ENCODE data around the gene PTTG1IP. TPM values are rescaled to one million over a fixed set of nuclear protein-coding genes. Genes with fewer than 3 reads are reported as not detected.

PTTG1IP gene
- total RNA-seq, 4 donors from 2014 or later: 108 to 202 (median 146) TPM

DNA sequence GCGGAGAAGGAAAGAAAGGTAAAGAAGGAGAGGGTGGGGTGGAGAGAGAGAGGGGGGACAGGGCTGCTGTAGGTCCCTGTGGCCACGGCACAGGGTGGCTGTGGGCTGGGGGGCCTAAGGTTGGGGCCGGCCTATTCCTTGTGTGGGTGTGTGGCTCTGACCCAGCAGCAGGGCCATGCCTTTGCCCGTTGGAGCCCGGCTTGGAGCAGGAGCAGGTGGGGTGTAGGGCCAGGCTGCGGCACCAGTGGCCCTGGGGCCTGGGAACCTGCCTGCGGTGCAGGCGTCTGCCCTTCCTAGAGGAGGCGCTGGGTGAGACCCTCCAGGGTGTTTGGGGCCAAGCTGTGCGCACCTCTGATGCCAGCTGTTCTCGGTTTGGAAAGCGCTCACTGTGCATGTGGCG is 36.0 kb downstream of the PTTG1IP start:
- Histone ChIP-seq H3K4me1 (no peaks in the 10 kb centered on the region), H3K27ac (no peak overlapping the region), H3K36me3 (no peaks in the 10 kb centered on the region), H3K27me3 (no peaks in the 10 kb centered on the region), H3K4me3 (no peak overlapping the region), H3K9me3 (no peaks in the 10 kb centered on the region)
- intact Hi-C loops (cut with DNase I; ENCODE audit: low total_unique reads): no loop called here
- DNase-seq: no peak
- TF ChIP-seq, protein P1, sequence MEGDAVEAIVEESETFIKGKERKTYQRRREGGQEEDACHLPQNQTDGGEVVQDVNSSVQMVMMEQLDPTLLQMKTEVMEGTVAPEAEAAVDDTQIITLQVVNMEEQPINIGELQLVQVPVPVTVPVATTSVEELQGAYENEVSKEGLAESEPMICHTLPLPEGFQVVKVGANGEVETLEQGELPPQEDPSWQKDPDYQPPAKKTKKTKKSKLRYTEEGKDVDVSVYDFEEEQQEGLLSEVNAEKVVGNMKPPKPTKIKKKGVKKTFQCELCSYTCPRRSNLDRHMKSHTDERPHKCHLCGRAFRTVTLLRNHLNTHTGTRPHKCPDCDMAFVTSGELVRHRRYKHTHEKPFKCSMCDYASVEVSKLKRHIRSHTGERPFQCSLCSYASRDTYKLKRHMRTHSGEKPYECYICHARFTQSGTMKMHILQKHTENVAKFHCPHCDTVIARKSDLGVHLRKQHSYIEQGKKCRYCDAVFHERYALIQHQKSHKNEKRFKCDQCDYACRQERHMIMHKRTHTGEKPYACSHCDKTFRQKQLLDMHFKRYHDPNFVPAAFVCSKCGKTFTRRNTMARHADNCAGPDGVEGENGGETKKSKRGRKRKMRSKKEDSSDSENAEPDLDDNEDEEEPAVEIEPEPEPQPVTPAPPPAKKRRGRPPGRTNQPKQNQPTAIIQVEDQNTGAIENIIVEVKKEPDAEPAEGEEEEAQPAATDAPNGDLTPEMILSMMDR (IDR thresholded peaks at IDR 0.05): no peak
- no peak for TF ChIP-seq POLR2A (IDR thresholded peaks at IDR 0.05)

DNA sequence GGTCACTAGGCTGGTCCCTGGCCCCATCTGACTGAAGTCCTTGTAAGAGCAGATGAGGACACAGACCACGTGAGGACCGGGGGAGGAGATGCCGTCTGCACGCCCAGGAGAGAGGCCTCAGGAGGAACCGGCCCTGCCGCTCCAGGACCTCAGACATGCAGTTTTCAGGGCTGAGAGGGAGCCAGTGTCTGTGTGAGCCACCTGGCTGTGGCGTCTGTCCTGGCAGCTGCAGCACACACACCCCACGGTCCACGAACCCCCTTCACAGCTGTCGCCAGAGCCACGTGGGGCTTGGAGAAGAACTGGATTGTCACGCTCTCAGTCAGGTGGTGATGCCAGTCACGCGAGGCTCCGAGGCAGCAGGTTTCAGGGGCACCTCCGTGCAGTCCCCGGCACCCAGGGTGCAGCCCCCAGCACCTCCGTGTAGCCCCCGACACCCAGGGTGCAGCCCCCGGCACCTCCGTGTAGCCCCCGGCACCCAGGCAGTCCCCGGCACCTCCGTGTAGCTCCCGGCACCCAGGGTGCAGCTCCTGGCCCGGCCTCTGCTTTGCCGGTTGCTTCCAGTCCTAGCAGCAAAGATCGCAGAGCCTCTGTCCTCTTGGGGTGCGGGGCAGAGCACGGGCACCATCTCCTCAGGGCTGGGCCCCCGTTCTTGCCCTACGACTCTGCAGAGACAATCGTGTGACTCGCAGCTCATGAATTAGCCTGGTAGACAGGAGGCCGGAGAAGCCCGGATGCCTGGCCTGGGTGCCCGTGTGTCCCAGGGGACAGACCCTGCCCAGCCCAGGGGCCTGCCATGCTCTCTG is 36.6 kb downstream of the PTTG1IP start:
- intact Hi-C loops (cut with DNase I; ENCODE audit: low total_unique reads): no loop called here
- H3K36me3 ChIP-seq: no peaks in the 10 kb centered on the region
- TF ChIP-seq, protein P1 (IDR thresholded peaks at IDR 0.05): no peak
- no peak for TF ChIP-seq POLR2A (IDR thresholded peaks at IDR 0.05)
- no peak overlapping the region for H3K27ac ChIP-seq
- H3K4me1 ChIP-seq: no peaks in the 10 kb centered on the region
- DNase-seq: no peak
- no peak overlapping the region for H3K4me3 ChIP-seq
- no peaks in the 10 kb centered on the region for H3K9me3 ChIP-seq
- H3K27me3 ChIP-seq: no peaks in the 10 kb centered on the region

DNA sequence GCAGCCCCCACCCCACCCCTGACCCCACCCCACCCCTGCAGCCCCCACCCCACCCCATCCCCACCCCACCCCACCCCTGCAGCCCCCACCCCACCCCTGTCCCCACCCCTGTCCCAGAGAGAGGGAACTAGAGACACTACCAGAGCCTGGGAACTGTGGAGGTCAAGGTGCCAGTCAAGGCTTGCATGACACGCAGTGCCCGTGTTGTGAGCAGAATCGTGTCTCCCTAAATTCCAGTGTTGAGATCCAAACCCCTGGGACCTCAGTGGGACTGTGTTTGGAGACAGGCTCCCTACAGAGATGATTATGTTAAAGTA is 37.2 kb downstream of the PTTG1IP start:
- no peak overlapping the region for H3K4me3 ChIP-seq
- no peaks in the 10 kb centered on the region for H3K27me3 ChIP-seq
- intact Hi-C loops (cut with DNase I; ENCODE audit: low total_unique reads): no loop called here
- no peaks in the 10 kb centered on the region for H3K36me3 ChIP-seq
- no peaks in the 10 kb centered on the region for H3K9me3 ChIP-seq
- H3K4me1 ChIP-seq: no peaks in the 10 kb centered on the region
- TF ChIP-seq POLR2A (IDR thresholded peaks at IDR 0.05): no peak
- TF ChIP-seq, protein P1 (IDR thresholded peaks at IDR 0.05): no peak
- DNase-seq: no peak
- H3K27ac ChIP-seq: no peak overlapping the region

DNA sequence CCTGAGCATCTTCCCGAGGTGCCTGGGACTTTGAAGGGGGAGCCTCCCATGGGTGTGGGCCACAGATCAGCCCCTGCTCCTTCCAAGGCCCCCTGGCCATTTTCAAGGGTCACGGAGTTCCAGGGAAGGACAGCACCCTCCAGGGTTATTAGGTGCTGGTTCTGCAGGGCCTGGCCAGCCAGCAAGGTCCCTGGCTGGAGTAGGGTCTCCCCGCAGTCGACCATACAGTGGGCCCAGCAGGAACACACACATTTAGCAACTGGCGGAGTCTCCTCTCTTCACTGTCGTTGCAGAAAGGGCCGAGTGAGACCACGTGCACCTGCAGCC is 37.9 kb downstream of the PTTG1IP start:
- H3K36me3 ChIP-seq: no peaks in the 10 kb centered on the region
- H3K27me3 ChIP-seq: no peaks in the 10 kb centered on the region
- H3K4me1 ChIP-seq: no peaks in the 10 kb centered on the region
- no peak for DNase-seq
- TF ChIP-seq, protein P1 (IDR thresholded peaks at IDR 0.05): no peak
- no peak for TF ChIP-seq POLR2A (IDR thresholded peaks at IDR 0.05)
- H3K4me3 ChIP-seq: no peak overlapping the region
- H3K27ac ChIP-seq: no peak overlapping the region
- H3K9me3 ChIP-seq: no peaks in the 10 kb centered on the region
- intact Hi-C loops (cut with DNase I; ENCODE audit: low total_unique reads): no loop called here

DNA sequence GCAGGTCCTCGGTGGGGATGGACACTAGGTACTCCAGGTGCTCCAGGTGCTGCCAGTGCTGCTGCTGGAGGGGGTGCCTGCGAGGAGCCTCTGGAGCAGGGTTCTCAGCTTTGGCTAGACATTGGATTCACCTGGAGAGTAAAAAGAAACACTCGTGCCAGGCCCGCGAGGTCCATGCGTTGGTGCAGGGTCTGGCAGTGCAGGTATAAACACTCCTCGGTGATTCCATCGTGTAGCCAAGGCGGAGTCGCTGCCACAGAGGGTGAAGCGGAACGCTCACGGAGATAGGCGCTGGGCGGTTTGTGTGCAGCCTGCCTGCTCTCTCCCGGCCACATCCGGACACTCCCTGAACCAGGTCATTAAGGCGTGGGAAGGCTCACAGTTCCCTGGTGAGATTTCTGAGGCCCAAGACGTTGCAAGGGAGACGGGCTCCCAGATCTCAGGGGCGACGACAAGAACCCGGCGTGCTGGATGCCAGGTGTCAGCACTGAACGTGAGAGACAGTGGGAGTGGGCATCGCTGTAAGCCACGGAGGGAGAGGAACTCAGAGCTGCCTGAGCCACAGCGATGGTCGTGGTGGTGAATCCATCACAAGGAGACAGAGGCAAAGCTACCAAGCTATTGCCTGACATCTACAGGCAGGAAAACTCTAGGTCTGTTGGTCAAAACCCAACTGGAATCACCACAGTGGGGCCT is 38.4 kb downstream of the PTTG1IP start:
- no peaks in the 10 kb centered on the region for H3K36me3 ChIP-seq
- DNase-seq: no peak
- no peak overlapping the region for H3K4me3 ChIP-seq
- H3K27me3 ChIP-seq: no peaks in the 10 kb centered on the region
- H3K4me1 ChIP-seq: no peaks in the 10 kb centered on the region
- no peak overlapping the region for H3K27ac ChIP-seq
- intact Hi-C loops (cut with DNase I; ENCODE audit: low total_unique reads): no loop called here
- H3K9me3 ChIP-seq: no peaks in the 10 kb centered on the region
- TF ChIP-seq POLR2A (IDR thresholded peaks at IDR 0.05): no peak
- TF ChIP-seq, protein P1 (IDR thresholded peaks at IDR 0.05): no peak

Data from uterus (tissue), 4 donors.